Fibroblast of skin of left quadriceps (primary cell): ENCODE results near the gene STPG3.

Experiments used
- DNase-seq, 2 experiments: peaks; one replicate each; pipeline ENCODE4 v3.0.0-alpha.2; 2013; ENCODE audit warnings: low read depth in 2 of 2

STPG3 gene

DNA sequence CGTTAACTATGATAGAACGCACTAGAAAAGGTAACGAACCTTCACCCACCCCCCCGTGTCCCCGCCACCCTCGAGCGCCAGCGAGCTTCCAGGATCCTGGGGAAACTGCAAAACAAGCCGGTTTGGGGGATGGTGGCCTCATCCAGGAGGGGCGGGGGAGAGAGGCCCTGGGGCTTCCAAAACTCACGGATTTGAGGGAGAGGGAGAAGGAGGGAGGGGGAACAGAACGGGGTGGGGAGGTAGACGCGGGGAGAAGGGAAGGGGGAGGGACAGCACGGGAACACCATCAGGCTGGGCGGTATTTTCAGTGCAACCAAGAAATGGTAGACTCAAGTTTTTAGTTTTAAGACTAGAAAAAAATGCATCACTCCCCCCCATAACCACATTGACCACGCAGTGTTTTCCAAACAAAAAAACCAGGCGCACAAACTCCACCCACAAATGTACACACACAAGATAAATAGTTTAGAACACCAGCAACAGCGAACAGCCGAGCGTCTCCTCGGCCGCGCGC is 49.5 kb downstream of the STPG3 start:
- no peak for DNase-seq

DNA sequence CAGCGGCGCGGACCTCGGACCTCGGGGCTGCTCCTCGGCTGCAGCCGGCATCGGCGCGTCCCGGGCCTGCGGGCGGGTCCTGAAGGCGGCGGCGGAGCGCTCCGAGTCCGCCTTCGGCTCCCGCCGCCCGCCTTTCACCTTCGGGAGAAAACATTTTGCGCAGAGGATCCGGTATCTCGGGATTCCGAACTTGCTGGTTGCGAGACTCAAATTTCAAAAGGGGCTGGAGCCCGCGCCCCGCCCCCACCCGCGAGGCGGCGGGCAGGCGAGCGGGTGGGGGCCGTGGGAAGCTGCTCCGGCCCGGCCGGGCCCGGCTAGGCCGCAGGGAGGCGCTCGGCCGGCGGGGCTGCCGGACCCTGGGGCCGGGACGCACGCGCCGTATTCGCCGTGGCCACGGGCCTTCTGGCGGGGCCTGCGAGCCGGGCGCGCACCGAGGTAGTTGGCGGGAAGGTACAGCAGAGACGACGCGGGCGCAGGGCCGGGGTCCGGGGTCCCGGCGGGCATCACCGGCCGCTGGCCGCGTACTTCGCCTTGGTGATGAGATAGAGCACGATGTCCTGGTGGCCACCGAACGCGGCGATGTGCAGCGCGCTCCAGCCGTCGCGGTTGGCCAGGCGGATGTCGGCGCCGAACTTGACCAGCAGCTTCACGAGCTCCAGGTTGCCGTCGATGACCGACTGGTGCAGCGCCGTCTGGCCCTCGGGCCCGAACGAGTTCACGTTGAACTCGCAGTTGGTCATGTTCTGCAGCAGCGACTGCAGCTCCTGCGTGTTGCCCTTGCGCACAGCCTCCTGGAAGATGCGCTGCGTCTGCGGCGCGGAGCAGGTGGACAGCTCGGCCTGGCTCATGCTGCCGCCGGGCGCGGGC is 50.2 kb downstream of the STPG3 start:
- DNase-seq, result no peak

DNA sequence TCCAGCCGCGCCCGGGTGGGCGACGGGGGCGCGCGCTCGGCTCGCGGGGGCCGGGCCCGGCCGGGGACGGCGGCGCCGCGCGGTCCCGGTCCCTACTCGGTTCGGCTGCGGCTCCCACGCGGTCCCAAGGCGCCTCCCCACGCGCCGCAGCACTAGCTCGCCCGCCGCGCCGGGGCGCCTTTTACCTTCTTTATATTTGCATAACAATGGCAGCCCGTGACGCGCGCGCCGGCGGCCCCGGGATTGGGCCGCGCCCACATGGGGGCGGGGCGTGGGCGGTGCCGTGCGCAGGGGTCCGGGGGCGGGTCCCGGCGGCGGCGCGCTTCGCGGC is 51.0 kb downstream of the STPG3 start, which contains the start of gene NRARP:
NRARP (minus strand) TSS at position 154 of the 331 bp plus-strand sequence. CDS start 343 bp downstream, outside the sequence.
- DNase-seq, result peak; percentile 38 to 45

DNA sequence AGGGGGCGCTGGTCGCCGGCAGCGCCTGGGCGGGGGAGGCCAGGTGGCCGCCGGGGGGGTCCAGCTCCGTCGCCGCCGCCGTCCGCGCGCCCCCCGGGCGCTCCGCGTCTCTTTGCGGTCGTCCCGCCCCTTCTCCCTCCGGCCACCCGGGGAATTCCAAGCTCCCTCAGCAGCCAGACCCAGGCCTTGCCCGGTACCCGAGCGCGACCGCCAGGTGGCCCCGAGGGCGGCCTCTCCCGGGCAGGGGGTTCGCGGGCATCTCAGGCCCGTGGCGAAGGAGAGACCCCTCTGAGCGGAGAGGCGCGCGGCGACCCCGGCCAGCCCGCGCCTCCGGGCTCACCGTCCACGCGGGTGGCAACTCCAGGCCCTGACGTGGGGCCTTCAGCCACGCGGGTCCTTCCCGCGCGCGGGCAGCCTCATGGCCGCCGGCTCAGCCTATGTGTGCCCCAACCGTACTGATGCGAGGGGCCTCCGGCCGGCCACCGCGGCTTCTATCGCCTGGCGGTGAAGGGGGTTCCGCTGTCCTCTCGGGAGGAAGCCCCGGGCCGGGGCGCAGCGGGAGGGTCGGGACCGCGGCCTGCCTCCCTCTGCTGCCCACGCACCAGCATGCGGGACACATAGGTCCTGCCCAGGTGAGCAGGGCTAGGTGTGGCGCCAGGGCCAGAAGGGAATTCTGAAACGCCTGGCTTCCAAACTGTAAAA is 51.5 kb downstream of the STPG3 start:
- DNase-seq, result no peak
